Muscle layer of duodenum (tissue), 2 donors: ENCODE data around the gene CDY2A.
"Not testable (repeated sequence)": the region's sequence is repeated elsewhere in the genome, so short reads cannot be mapped to it uniquely, and the experiment has no call there.

Experiments
- H3K27ac ChIP-seq: one replicate; pipeline ENCODE4 v1.7.0; 2013; ENCODE audit warnings: mild to moderate bottlenecking, low read length
- H3K27me3 ChIP-seq: one replicate; pipeline ENCODE4 v1.7.0; 2013; ENCODE audit warnings: low read depth, mild to moderate bottlenecking, control low read depth, low read length
- H3K36me3 ChIP-seq, 2 donors: one replicate each; pipeline ENCODE4 v1.7.0; 2013; ENCODE audit warnings: low read length in 2 of 2, control low read depth in 1 of 2, mild to moderate bottlenecking in 1 of 2; ENCODE audit not compliant: insufficient read depth in 2 of 2, control insufficient read depth in 1 of 2
- H3K4me1 ChIP-seq, 2 donors: one replicate each; pipeline ENCODE4 v1.7.0; 2013; ENCODE audit warnings: low read length in 2 of 2, mild to moderate bottlenecking in 2 of 2, control low read depth in 1 of 2, moderate library complexity in 1 of 2; ENCODE audit not compliant: insufficient read depth in 2 of 2, control insufficient read depth in 1 of 2
- H3K4me3 ChIP-seq, 2 donors: one replicate each; pipeline ENCODE4 v1.7.0; 2013; ENCODE audit warnings: low read length in 2 of 2, low read depth in 1 of 2, mild to moderate bottlenecking in 1 of 2
- H3K9me3 ChIP-seq, 2 donors: one replicate each; pipeline ENCODE4 v1.7.0; 2013; ENCODE audit warnings: low read length in 2 of 2, control low read depth in 1 of 2, mild to moderate bottlenecking in 1 of 2; ENCODE audit not compliant: control insufficient read depth in 1 of 2
- donor health status: healthy.

Gene CDY2A

GRCh38 chrY:18073464-18073863 is 47.9 kb downstream of the CDY2A start:
- H3K27ac ChIP-seq, H3K36me3 ChIP-seq, H3K27me3 ChIP-seq, H3K4me1 ChIP-seq, H3K4me3 ChIP-seq, H3K9me3 ChIP-seq: not testable (repeated sequence)
